ENCODE results near the gene GTF2IRD1. TPM values are rescaled to one million over a fixed set of nuclear protein-coding genes. Genes with fewer than 3 reads are reported as not detected.
"Not testable (repeated sequence)": the region's sequence is repeated elsewhere in the genome, so short reads cannot be mapped to it uniquely, and the experiment has no call there.

Gene GTF2IRD1
- total RNA-seq, 1 donor from 2014 or later: 7.5 TPM

- no peak for DNase-seq (ENCODE audit: low spot score in 2 of 2)
- H3K27me3 ChIP-seq: no peaks in the 10 kb centered on the region
- intact Hi-C loops (cut with DNase I): loop anchor here (10.0 kb wide), 1 partner anchor 302 kb away; no protein-coding TSS in a partner anchor
- TF ChIP-seq CTCF (IDR thresholded peaks at IDR 0.05): no peak
- no peak overlapping the region for H3K27ac ChIP-seq
- no peaks in the 10 kb centered on the region for H3K9me3 ChIP-seq
- H3K36me3 ChIP-seq: no peaks in the 10 kb centered on the region
- H3K4me3 ChIP-seq: no peak overlapping the region
- no peaks in the 10 kb centered on the region for H3K4me1 ChIP-seq
Observed at GRCh38 chr7:74412603-74413002, 41.1 kb upstream of the GTF2IRD1 start.

DNA sequence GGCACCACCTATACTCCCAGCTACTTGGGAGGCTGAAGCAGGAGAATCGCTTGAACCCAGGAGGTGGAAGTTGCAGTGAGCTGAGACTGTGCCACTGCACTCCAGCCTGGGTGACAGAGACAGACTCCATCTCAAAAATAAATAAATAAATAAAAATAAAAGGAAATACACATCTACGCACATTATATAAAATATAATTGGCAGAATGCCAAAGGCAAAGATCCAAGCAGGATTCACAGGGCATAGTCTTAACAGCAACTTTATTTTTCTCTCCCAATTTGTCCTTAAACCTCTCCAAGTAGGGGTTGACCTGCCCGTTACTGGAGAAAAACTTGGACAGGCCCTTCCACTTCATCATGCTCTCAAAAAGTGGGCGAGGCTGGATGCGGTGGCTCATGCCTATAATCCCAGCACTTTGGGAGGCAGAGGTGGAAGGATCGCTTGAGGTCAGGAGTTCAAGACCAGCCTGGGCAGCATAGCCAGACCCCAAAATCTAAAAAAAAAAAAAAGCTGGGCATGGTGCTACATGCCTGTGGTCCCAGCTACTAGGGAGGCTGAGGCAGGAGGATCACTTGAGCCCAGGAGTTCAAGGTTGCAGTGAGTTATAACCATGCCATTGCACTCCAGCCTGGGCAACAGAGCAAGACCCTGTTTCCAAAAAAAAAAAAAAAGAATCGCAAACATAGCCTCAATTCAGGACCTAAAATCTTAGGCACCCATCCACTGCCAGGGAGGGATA, 38.9 kb upstream of the GTF2IRD1 start:
- not testable (repeated sequence) for H3K27me3 ChIP-seq; H3K4me1 ChIP-seq; H3K4me3 ChIP-seq; H3K36me3 ChIP-seq; H3K27ac ChIP-seq; DNase-seq (ENCODE audit: low spot score in 2 of 2); H3K9me3 ChIP-seq
- intact Hi-C loops (cut with DNase I): loop anchor here (5.0 to 10.0 kb wide), 2 partner anchors 300 to 633 kb away; no protein-coding TSS in a partner anchor

DNA sequence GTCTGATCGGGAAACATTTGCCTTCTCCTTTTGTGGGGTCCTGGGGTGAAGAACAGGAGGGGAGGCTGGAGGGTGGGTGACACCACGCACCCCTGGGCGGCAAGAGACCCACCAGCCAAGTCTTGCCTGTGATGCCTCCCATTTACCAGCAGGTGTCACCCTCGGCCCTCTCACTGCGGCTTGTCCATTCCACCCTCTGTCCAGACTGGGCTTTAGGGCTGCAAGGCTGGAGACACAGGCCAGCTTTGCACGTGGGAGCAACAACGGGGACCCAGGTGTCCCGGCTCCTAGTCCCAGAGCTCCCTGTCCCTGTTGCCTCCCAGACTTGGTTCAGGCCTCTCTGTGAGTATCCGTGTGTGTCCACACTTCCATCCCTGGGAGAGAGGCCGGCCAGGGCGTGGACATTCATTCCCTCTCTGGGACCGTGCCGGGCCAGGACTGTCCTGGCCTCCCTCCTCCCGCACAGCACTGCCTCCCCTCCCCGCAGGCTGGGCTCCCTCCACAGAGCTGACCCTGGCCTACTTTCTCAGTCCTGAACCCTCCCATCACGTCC, 36.2 kb upstream of the GTF2IRD1 start:
- peak; percentile 97 to 98 (median 98) for TF ChIP-seq CTCF (IDR thresholded peaks at IDR 0.05)
- Histone ChIP-seq H3K4me3 (no peak overlapping the region), H3K4me1 (no peaks in the 10 kb centered on the region), H3K9me3 (no peaks in the 10 kb centered on the region), H3K27ac (no peak overlapping the region), H3K27me3 (no peaks in the 10 kb centered on the region), H3K36me3 (no peaks in the 10 kb centered on the region)
- intact Hi-C loops (cut with DNase I): loop anchor here (2.0 to 10.0 kb wide), 3 partner anchors 149 to 630 kb away; no protein-coding TSS in a partner anchor
- DNase-seq (ENCODE audit: low spot score in 2 of 2): peak in 1 of 2 donors; percentile 76

DNA sequence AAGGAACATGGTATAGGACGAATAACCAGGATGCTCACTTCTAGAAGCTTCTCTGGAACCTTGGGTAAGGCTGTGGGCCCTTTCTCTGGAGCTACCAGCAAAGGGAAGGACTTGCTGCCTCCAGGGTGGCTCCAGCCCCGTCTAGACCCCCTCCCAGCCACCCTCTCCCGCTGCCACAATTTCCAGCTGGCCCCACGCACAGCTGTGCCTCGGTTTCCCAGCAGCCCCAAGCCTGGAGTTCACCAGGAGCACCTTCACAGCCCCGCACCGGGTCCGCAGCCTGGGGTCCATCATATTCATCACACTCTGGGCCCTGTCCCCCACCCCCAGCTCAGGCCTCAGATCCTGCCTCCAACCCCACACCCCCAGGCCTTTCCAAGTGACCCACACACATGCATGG, 35.6 kb upstream of the GTF2IRD1 start:
- intact Hi-C loops (cut with DNase I): loop anchor here (5.0 to 10.0 kb wide), 2 partner anchors 297 to 629 kb away; no protein-coding TSS in a partner anchor
- Histone ChIP-seq H3K27ac (no peak overlapping the region), H3K36me3 (no peaks in the 10 kb centered on the region), H3K27me3 (no peaks in the 10 kb centered on the region), H3K4me3 (no peak overlapping the region), H3K4me1 (no peaks in the 10 kb centered on the region), H3K9me3 (no peaks in the 10 kb centered on the region)
- no peak for DNase-seq (ENCODE audit: low spot score in 2 of 2)
- no peak for TF ChIP-seq CTCF (IDR thresholded peaks at IDR 0.05)

DNA sequence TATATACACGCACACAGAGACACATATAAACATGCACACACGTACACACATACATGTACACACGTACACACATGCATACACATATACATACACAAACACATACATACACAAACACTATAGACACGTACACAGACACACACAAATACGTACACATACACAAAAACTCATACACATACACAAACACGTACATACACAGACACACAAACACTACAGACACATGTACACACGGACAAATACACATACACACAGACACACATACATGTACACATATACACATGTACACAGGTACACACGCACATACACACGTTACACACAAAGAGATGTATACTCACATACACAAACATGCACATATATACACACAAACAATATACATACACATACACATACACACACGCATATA, 35.2 kb upstream of the GTF2IRD1 start:
- H3K27me3 ChIP-seq: no peaks in the 10 kb centered on the region
- no peak overlapping the region for H3K4me3 ChIP-seq
- H3K9me3 ChIP-seq: no peaks in the 10 kb centered on the region
- H3K36me3 ChIP-seq: no peaks in the 10 kb centered on the region
- intact Hi-C loops (cut with DNase I): loop anchor here (5.0 to 10.0 kb wide), 2 partner anchors 296 to 629 kb away; no protein-coding TSS in a partner anchor
- no peak for DNase-seq (ENCODE audit: low spot score in 2 of 2)
- no peak overlapping the region for H3K27ac ChIP-seq
- no peaks in the 10 kb centered on the region for H3K4me1 ChIP-seq
- TF ChIP-seq CTCF (IDR thresholded peaks at IDR 0.05): no peak

DNA sequence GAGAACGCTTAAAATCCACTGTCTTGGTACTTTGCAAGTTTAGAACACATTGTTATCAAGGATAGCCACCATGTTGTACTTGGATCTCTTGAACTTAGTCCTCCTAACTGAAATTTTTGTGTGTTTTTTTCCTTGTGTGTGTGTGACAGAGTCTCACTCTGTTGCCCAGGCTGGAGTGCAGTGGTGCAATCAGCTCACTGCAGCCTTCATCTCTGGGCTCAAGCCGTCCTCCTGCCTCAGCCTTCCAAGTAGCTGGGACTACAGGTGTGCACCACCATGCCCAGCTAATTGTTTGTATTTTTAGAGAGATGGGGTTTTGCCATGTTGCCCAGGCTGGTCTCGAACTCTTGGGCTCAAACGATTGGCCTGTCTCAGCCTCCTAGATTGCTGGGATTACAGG, 34.5 kb upstream of the GTF2IRD1 start:
- intact Hi-C loops (cut with DNase I): loop anchor here (5.0 to 10.0 kb wide), 2 partner anchors 296 to 628 kb away; no protein-coding TSS in a partner anchor
- H3K9me3 ChIP-seq: not testable (repeated sequence)

More for the DNA sequence above, 34.5 kb upstream of the GTF2IRD1 start:
- DNase-seq (ENCODE audit: low spot score in 2 of 2); H3K4me3 ChIP-seq; H3K4me1 ChIP-seq; H3K36me3 ChIP-seq; H3K27ac ChIP-seq; H3K27me3 ChIP-seq: not testable (repeated sequence)
